Fibroblast of skin of back (primary cell): ENCODE results near the gene TMEM179.

Source experiments
- DNase-seq: peaks from one replicate; pipeline ENCODE4 v3.0.0-alpha.2; 2013

TMEM179 gene

DNA sequence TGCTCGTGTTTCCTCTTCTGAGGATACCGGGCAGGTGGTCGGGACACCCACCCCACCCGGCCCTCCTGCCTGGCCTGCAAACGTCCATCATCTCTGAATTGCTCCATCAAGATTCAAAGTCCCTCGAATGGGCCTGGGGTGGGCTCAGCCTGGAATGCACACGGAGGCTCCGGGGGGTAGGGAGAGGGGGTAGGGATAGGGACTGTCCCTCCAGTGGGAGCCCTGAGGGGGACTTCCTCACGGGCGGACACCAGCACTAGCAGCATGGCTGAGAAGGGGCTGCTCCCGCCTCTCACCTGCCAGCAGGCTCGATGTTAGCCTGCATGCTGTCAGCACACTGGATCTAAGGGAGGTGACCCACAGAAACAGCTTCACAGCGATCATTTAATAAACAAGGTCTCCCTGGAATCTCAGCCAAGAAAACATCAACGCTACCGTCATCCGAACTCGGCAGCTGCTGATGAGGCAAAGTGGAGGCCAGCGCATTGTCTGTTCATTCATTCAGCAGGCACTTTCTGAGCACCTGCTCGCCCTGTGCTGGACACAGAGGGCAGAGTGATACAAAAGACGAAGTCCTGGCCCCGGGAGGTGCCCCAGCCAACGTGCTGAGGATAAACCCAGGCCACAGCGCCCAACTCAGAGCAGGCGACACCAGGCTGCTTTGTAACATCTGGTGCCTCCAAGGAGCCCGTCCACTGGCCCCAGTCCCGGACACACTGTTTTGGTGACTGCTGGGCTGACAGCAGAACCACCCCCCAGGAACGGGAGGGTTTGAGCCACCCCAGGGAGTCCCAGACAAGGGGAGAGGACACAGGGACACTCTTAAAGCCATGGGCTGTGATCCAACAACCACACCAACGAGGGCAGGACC lies 6.3 kb downstream of the TMEM179 start:
- DNase-seq, result no peak

GRCh38 chr14:104597576-104597975 lies 7.0 kb downstream of the TMEM179 start:
- DNase-seq, result no peak

DNA sequence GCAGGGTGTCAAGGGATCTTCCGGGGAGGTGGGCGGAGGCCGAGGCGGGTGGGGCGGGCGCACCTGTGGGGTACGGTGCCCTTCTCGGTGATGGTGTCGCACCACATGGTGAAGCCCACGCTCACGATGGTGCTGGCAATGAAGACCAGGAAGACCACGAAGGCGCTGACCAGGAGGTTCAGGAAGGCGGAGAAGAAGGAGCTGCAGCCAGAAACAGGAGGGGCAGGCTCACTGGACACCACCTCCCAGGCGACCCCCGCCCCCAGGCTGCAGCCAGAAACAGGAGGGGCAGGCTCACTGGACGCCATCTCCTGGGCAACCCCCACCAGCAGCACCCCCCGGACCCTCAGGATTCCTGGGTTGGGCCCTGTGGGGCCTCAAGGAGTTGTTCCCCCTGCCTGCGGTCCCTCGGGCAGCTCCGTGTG lies 7.6 kb downstream of the TMEM179 start:
- DNase-seq, result no peak

- DNase-seq, result no peak
These were observed 8.1 kb downstream of the TMEM179 start for GRCh38 chr14:104596451-104596918.

DNA sequence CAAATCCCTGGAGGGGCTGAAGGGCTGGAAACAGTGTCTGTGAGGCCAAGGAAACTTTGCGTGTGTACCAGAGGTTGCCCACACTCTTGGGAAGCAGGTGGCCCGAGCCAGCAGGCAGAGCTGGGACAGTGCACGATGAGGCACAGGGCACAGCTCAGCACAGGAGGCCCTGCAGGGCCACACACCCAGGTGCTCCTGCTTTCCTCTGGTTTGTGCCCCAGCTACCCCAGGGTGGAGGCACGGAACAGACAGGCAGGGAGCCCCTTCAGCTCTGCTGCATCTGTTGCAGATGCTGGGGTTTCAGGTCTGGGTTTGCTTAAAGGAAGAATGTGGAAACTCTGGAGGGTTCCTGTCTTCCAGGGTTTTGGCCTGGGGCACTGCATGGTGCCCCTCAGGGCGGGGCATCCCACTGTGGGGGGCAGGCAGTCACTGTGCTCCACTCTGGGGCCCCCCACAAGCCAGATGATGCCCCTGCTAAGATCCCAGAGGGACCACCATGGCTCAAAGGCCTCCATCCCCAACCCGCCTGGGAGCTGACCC lies 8.6 kb downstream of the TMEM179 start:
- no peak for DNase-seq

DNA sequence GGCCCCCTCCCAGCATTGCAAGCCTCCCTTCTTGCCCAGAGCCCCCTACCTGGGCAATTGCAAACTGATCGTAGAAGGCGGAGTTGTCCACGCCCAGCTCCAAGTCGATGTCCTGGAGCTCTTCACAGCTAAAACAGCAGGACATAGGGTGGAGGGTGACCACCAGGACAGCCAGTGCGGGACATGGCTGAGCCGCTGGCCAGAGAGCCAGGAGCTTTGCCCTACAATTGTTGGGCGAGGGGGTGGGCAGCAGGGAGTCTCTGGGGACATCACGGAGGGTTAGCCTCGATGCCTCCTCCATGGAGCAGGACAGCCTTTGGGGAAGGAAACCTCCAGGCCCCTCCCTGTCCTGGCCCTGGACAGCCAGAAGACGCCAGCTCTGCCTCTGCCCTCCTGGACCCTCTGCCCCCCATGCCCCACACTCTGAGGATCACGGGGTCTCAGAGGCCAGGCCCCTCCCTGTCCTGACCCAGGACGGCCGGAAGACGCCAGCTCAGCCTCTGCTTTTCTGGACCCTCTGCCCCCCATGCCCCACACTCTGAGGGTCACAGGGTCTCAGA lies 9.4 kb downstream of the TMEM179 start:
- no peak for DNase-seq

DNA sequence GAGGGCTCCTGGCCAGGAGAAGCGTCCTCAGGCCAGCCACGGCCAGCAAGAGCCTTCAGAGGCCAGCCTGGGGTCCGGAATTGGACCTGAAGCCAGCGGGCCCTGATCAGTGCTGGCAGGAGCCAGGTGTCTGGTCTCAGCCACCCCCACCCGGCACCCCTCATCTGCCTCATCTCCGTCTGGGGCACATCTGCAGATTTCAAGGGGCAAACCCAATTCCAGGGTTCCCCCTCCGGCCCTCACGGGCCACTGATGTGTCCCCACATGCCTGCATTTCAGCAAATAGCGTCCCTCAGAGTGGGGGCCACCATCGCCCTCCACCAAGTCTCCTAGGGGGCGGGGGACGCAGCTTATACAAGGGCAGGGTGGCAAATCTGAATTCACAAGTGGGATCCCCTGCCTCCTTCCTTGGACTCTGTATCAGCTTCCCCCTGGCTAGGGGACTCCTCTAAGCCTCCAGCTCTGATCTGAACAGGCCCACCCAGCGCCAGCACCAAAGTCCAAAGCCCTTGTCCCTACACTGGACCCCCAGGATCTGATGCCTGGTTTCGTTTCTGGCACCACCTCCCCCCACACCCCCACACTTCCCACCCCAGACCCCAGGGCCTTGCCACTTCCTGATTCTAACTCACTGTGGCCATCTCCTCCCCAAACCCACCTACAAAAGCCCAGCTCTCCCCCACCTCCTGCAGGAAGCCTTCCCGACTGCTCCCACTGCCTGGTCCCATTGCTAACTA lies 10.1 kb downstream of the TMEM179 start:
- DNase-seq, result no peak

GRCh38 chr14:104593710-104594136 lies 10.8 kb downstream of the TMEM179 start:
- no peak for DNase-seq

DNA sequence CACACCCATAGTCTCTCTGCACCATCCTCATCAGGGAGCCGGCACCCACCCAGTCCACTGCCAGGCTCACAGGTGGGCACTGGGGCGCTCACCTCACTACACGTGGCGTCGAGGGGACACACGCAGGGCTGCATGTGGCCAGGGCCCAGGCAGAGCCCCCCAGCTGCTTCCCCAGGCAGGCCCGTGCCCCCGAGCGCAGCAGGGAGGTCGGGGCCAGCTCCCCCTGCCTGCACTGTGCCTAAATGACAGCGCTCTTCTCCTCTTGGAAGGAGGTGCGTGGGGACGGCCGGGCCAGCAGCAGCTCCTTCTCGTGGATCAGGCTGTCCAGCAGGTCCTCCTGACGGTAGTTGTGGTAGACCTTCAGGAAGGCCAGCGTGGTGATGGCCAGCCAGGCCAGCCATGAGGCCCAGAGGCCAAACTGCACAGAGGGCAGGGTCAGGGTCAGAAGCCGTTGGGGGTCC lies 11.3 kb downstream of the TMEM179 start:
- no peak for DNase-seq

GRCh38 chr14:104592785-104593184 lies 11.8 kb downstream of the TMEM179 start:
- no peak for DNase-seq

GRCh38 chr14:104592292-104592672 lies 12.3 kb downstream of the TMEM179 start:
- no peak for DNase-seq

GRCh38 chr14:104591506-104592291 lies 12.9 kb downstream of the TMEM179 start:
- DNase-seq, result no peak

DNA sequence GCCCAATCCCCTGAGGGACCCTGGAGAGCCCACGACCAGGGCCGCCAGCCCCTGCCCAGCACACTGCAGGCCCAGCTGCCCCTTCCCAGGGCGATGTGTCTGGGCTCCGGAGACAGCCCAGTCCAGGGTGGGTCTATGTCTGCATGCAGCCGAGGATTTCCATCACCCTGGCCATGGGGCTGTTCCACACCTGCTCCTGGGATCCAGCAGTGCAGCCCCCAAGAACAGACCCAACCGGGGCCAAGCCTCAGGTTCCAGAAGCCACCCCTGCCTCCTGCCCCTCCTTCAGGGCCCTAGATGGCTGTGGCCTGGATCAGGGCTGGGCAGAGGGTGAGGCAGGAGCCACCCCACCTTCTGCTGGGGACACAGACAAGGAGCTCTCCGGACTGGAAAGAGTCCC lies 13.5 kb downstream of the TMEM179 start:
- DNase-seq, result no peak

- no peak for DNase-seq
These were observed 14.2 kb downstream of the TMEM179 start for GRCh38 chr14:104590240-104590965.

DNA sequence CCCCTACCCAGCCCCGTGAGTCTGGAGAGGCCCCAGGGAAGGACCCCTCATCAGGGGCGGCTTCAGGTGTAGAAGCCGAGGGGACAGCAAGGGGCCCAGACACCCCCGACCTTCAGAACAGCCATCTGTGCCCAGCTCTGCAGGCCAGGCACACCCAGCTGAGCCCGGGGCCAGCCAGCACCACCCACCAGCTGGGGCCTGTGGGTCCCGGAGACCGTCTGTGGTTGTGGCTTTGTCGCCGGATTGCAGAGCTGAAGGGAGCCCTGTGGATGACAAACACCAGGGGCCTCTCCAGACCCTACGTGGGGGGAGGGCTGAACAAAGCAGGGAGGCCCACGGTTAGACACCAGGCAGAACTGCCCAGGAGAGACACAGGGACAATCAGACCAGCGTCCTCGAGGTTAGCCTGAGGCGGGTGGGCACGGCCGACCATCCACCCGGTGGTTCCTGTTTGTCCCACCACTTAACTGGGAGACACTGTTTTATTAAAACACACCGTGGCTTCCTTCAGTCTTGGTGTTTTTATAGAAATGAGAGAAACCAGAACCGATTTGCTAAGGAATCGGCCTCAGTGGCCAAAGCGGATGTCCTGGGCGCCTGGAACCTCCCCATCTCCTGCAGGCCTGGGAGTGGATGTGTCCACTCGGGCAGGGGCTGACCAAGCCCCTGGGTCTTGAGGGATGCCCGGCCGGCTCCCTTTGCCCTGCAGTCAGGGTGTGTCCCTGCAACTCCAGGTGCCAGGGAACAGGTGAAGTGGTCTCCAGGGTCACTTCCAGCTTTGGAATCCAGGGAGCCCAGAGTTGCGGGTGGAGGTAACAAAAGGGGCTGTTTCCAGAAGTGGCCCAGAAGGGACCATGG lies 15.0 kb downstream of the TMEM179 start:
- DNase-seq, result no peak

- no peak for DNase-seq
These were observed 16.3 kb downstream of the TMEM179 start for GRCh38 chr14:104588066-104588857.

DNA sequence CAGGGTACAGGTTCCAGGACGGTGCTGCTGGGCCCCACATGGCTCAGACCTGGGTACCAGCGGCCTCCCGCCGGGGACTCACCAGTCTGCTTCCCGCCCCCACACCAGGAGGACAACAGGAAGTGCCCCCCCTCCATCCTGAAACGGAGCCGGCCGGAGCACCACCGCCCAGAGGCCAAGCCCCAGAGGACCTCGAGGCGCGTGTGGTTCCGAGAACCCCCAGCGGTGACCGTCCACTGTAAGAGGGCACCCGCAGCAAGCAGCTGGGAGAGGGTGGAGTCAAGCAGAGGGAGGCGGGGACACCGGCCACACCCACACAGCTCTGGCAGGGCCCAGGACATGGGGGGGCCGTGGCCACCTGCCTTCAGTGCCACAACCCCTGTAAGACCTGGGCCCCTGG lies 16.9 kb downstream of the TMEM179 start:
- DNase-seq, result no peak

GRCh38 chr14:104586832-104587620 lies 17.5 kb downstream of the TMEM179 start:
- no peak for DNase-seq
